HEK293T (cell line): ENCODE measurements around the gene KIRREL1.
A peak's percentile ranks its signal among the peaks of the same experiment; 100 is the strongest.

Experiments
- CTCF ChIA-PET: fragments of 350-600 bp; formaldehyde crosslinking; extraction: SDS; loops from one replicate; lab custom pipeline; 2021; ENCODE audit warnings: antibody characterized with exemption, inconsistent platforms; lab: Yijun Ruan, JAX
- POLR2A ChIA-PET: fragments of 350-600 bp; formaldehyde crosslinking; extraction: SDS; loops from one replicate; lab custom pipeline; 2020; ENCODE audit warnings: antibody characterized with exemption, inconsistent platforms; lab: Yijun Ruan, JAX
- DNase-seq: peaks from one replicate; pipeline ENCODE4 v3.0.0; 2012; ENCODE audit warnings: mixed read lengths; ENCODE audit errors: extremely low spot score
- ARNT ChIP-seq: fragments of 450-650 bp; IDR thresholded peaks from 2 replicates; pipeline ENCODE4 v1.6.1; 2017; ENCODE audit warnings: mild to moderate bottlenecking
- BHLHE40 ChIP-seq: fragments of 450-650 bp; IDR thresholded peaks from 2 replicates; pipeline ENCODE4 v1.6.1; 2016; ENCODE audit warnings: mild to moderate bottlenecking, moderate library complexity, borderline replicate concordance
- CTBP1 ChIP-seq: fragments of 450-650 bp; IDR thresholded peaks from 2 replicates; pipeline ENCODE4 v1.6.1; 2016; ENCODE audit warnings: borderline replicate concordance
- ELF4 ChIP-seq: fragments of 450-650 bp; IDR thresholded peaks from 2 replicates; pipeline ENCODE4 v1.6.1; 2017; ENCODE audit warnings: antibody characterized with exemption
- FOXA1 ChIP-seq: fragments of 450-650 bp; IDR thresholded peaks from 2 replicates; pipeline ENCODE4 v1.6.1; 2016; ENCODE audit warnings: mild to moderate bottlenecking
- FOXK2 ChIP-seq: fragments of 450-650 bp; IDR thresholded peaks from 2 replicates; pipeline ENCODE4 v1.6.1; 2016; ENCODE audit warnings: mild to moderate bottlenecking
- FOXM1 ChIP-seq: fragments of 450-650 bp; IDR thresholded peaks from 2 replicates; pipeline ENCODE4 v1.6.1; 2017; ENCODE audit warnings: mild to moderate bottlenecking, borderline replicate concordance
- HDGF ChIP-seq: fragments of 450-650 bp; IDR thresholded peaks from 2 replicates; pipeline ENCODE4 v1.6.1; 2017; ENCODE audit warnings: antibody characterized with exemption, borderline replicate concordance
- L3MBTL2 ChIP-seq: fragments of 450-650 bp; conservative IDR thresholded peaks from 2 replicates; pipeline ENCODE4 v1.6.1; 2016; ENCODE audit warnings: mild to moderate bottlenecking
- LEF1 ChIP-seq: fragments of 450-650 bp; IDR thresholded peaks from 2 replicates; pipeline ENCODE4 v1.6.1; 2017; ENCODE audit warnings: mild to moderate bottlenecking, borderline replicate concordance
- NFRKB ChIP-seq: fragments of 450-650 bp; IDR thresholded peaks from 2 replicates; pipeline ENCODE4 v1.6.1; 2016; ENCODE audit warnings: mild to moderate bottlenecking, moderate library complexity
- SP1 ChIP-seq: fragments of 450-650 bp; IDR thresholded peaks from 2 replicates; pipeline ENCODE4 v1.6.1; 2017
- SUZ12 ChIP-seq: fragments of 450-650 bp; IDR thresholded peaks from 2 replicates; pipeline ENCODE4 v1.6.1; 2016; ENCODE audit warnings: mild to moderate bottlenecking
- TARDBP ChIP-seq: fragments of 450-650 bp; IDR thresholded peaks from 2 replicates; pipeline ENCODE4 v1.6.1; 2016
- ZNF384 ChIP-seq: fragments of 450-650 bp; IDR thresholded peaks from 2 replicates; pipeline ENCODE4 v1.6.1; 2016
- TF ChIP-seq, protein P1 (sequence below): fragments of 450-650 bp; IDR thresholded peaks from 2 replicates; pipeline ENCODE4 v1.6.1; 2016

KIRREL1 gene

DNA sequence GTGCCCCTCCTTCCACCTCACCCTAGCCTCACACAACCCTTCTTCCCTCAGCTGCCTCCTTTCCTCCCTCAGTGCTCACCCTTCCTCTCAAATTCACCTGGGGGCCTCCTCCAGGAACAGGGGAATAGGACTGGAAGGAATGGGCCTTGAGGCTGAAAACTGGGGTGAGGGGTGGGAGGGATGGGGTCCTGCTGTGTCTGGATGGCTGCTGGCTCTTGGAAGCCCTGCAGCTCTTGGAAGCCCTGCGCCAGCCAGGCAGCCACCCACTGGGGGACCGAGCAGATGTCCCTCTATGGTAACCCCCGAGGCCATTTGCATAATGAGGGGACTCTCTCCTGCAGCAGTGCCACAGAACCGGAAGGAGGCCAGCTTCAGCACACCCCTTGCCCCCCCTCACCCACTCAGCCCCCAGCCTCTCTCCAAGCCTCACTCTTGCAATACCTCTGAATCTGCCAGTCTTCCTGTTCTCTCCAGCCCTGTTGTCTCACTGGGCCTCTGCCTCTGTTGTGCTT lies 85.2 kb downstream of the KIRREL1 start:
- no peak for TF ChIP-seq ELF4
- no peak for TF ChIP-seq NFRKB
- ChIA-PET POLR2A (no interaction called here), CTCF (interaction anchor here (0.7 kb wide), 1 partner anchor 35 kb away, joined by 5 read pairs; no protein-coding TSS in a partner anchor)
- no peak for DNase-seq

- TF ChIP-seq SP1 (no peak), FOXA1 (no peak), L3MBTL2 (no peak), ARNT (no peak), BHLHE40 (no peak), LEF1 (no peak), NFRKB (no peak), HDGF (no peak), SUZ12 (no peak)
- TF ChIP-seq, protein P1, sequence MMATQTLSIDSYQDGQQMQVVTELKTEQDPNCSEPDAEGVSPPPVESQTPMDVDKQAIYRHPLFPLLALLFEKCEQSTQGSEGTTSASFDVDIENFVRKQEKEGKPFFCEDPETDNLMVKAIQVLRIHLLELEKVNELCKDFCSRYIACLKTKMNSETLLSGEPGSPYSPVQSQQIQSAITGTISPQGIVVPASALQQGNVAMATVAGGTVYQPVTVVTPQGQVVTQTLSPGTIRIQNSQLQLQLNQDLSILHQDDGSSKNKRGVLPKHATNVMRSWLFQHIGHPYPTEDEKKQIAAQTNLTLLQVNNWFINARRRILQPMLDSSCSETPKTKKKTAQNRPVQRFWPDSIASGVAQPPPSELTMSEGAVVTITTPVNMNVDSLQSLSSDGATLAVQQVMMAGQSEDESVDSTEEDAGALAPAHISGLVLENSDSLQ = no peak
- DNase-seq = no peak
- ChIA-PET POLR2A (no interaction called here), CTCF (no interaction called here)
Observed at GRCh38 chr1:158080066-158080465, 86.6 kb downstream of the KIRREL1 start.

DNA sequence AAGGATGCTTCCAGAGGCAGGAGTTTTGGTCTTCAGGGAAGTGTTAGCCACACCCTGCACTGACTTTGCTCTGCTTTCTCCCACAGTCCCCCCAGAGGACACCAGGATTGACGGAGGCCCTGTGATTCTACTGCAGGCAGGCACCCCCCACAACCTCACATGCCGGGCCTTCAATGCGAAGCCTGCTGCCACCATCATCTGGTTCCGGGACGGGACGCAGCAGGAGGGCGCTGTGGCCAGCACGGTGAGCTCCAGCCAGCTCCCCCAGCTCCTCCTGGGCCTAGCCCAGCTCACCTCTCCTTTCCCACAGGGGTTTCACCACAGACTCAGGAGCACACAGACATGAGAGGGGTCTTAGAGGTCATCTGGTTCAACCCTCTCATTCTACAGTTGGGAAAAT lies 90.9 kb downstream of the KIRREL1 start:
- DNase-seq = no peak
- no peak for TF ChIP-seq TARDBP
- no peak for TF ChIP-seq NFRKB
- no peak for TF ChIP-seq BHLHE40
- no peak for TF ChIP-seq ARNT
- TF ChIP-seq, protein P1 = no peak
- TF ChIP-seq FOXA1 = no peak
- TF ChIP-seq CTBP1 = no peak
- no peak for TF ChIP-seq HDGF
- TF ChIP-seq ELF4 = no peak
- no peak for TF ChIP-seq SUZ12
- CTCF ChIA-PET = interaction anchor here (0.6 to 2.3 kb wide), 3 partner anchors 11 to 92 kb away, joined by 4 to 11 read pairs (median 5); no protein-coding TSS in a partner anchor
- POLR2A ChIA-PET = no interaction called here

DNA sequence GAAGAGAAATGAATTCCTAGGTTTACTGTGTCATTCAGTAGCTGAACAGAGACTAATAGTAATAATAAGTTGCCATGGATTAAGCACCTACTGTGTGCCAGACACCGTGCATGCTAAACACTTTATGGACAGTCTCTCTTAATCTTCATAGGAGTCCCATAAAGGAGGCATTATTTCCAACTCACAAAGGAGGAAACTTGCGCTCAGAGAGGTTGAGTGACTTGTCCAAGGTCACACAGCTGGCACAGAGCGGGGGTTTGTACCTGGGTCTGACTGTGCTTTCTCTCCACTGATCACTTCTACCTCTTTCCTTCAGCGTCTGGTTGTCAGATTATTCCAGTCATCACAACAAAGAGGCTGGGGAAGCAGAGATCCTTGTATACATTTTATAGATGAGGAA lies 91.3 kb downstream of the KIRREL1 start:
- ChIA-PET POLR2A (no interaction called here), CTCF (interaction anchor here (1.6 to 2.3 kb wide), 2 partner anchors 11 to 93 kb away, joined by 5 to 11 read pairs; no protein-coding TSS in a partner anchor)
- TF ChIP-seq NFRKB = no peak
- no peak for TF ChIP-seq ELF4
- no peak for TF ChIP-seq HDGF
- TF ChIP-seq FOXM1 = no peak
- TF ChIP-seq BHLHE40 = no peak
- no peak for TF ChIP-seq FOXK2
- no peak for TF ChIP-seq FOXA1
- TF ChIP-seq, protein P1 = no peak
- DNase-seq = no peak

DNA sequence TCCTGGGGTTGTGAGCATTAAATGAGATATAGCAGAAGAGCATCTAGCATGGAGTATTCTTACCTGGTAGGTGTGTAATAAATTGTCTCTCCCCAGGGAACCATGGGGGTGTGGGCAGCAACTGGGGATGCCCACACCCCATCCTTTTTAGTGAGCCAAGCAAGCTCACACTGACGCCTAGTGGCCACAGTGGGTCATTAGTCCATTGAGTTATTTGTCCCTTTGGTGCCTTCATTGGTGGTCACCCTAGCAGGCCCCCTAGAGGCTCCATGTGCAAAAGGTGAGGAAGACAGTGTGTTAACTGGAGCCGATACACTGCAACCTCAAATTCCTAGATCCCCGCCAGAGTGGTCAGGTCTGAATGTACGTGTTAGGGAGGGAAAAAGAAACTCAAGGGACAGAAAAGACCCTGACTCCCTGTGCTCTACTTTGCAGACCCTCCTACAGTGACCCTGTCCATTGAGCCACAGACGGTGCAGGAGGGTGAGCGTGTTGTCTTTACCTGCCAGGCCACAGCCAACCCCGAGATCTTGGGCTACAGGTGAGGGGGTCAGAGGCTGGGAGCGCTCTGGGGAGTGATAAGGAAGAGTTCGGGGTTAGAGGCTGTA lies 94.0 kb downstream of the KIRREL1 start:
- ChIA-PET POLR2A (no interaction called here), CTCF (interaction anchor here (0.6 to 2.4 kb wide), 17 partner anchors 8 to 124 kb away, joined by 3 to 23 read pairs (median 5); no protein-coding TSS in a partner anchor)
- no peak for TF ChIP-seq ELF4
- TF ChIP-seq TARDBP = no peak
- no peak for TF ChIP-seq NFRKB
- TF ChIP-seq BHLHE40 = no peak
- TF ChIP-seq FOXA1 = no peak
- TF ChIP-seq, protein P1 = no peak
- TF ChIP-seq ZNF384 = no peak
- no peak for TF ChIP-seq CTBP1
- no peak for TF ChIP-seq L3MBTL2
- TF ChIP-seq LEF1 = no peak
- no peak for TF ChIP-seq ARNT
- no peak for TF ChIP-seq FOXK2
- TF ChIP-seq FOXM1 = no peak
- TF ChIP-seq SUZ12 = no peak
- no peak for TF ChIP-seq SP1
- TF ChIP-seq HDGF = no peak
- peak; percentile 85 for DNase-seq

DNA sequence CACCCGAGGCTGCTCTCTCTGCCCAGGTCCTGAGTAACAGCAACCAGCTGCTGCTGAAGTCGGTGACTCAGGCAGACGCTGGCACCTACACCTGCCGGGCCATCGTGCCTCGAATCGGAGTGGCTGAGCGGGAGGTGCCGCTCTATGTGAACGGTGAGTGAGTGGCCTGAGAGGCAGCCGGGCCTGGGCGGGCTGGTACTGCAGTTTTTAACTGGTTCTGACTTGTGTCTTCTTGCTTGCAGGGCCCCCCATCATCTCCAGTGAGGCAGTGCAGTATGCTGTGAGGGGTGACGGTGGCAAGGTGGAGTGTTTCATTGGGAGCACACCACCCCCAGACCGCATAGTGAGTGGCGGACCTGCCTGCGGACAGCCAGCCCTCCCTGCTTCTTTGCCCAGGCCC lies 96.0 kb downstream of the KIRREL1 start:
- CTCF ChIA-PET = no interaction called here
- no peak for DNase-seq
- no peak for TF ChIP-seq LEF1
- TF ChIP-seq SUZ12 = no peak
- TF ChIP-seq NFRKB = no peak
- no peak for TF ChIP-seq L3MBTL2
- POLR2A ChIA-PET = no interaction called here
